ENCODE results near the gene MYBL2.

DNA sequence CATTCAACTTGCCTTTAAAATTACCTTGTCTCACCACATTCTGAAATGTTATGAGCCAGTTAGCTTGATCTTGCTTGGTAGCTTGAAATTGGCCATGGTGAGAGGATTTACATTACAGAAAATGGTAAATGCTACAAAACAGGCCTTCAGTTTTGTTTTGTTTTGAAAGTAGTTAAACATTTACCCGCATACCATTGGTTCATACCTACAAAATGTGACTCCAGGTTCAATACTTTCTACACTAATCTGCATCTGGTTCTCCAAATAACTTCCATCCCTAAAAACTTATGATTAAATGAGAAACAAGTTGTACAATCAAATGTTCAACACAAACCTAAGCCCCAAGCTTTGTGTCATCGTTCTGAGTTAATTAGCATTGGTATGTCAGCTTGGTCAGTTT, 30.5 kb upstream of the MYBL2 start:
- TF ChIP-seq, protein P1, sequence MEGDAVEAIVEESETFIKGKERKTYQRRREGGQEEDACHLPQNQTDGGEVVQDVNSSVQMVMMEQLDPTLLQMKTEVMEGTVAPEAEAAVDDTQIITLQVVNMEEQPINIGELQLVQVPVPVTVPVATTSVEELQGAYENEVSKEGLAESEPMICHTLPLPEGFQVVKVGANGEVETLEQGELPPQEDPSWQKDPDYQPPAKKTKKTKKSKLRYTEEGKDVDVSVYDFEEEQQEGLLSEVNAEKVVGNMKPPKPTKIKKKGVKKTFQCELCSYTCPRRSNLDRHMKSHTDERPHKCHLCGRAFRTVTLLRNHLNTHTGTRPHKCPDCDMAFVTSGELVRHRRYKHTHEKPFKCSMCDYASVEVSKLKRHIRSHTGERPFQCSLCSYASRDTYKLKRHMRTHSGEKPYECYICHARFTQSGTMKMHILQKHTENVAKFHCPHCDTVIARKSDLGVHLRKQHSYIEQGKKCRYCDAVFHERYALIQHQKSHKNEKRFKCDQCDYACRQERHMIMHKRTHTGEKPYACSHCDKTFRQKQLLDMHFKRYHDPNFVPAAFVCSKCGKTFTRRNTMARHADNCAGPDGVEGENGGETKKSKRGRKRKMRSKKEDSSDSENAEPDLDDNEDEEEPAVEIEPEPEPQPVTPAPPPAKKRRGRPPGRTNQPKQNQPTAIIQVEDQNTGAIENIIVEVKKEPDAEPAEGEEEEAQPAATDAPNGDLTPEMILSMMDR (optimal IDR thresholded peaks at IDR 0.05 in 1 of 3, IDR thresholded peaks at IDR 0.05 in 1 of 3, conservative IDR thresholded peaks at IDR 0.05 in 1 of 3; ENCODE audit: extremely low read depth in 1 of 3, insufficient read depth in 2 of 3, low read length in 3 of 3): no peak
- TF ChIP-seq EZH2 (IDR thresholded peaks at IDR 0.05; ENCODE audit: low read length): no peak
